Hepatocyte (in vitro differentiated cells): ENCODE measurements around the gene UXS1. TPM values are rescaled to one million over a fixed set of nuclear protein-coding genes. Genes with fewer than 3 reads are reported as not detected.

ENCODE experiments used
- DNase-seq: peaks from one replicate; pipeline ENCODE4 v3.0.0-alpha.2; 2016; ENCODE audit warnings: low spot score
- H2AFZ ChIP-seq: fragments of 200-600 bp; sonication (generic); 2 replicates; pipeline ENCODE4 v1.6.0; 2016; ENCODE audit warnings: antibody characterized with exemption, mild to moderate bottlenecking
- H3K27ac ChIP-seq: fragments of 200-600 bp; sonication (generic); 2 replicates; pipeline ENCODE4 v1.5.1; 2016; ENCODE audit warnings: mild to moderate bottlenecking
- H3K27me3 ChIP-seq: fragments of 200-600 bp; sonication (generic); 2 replicates; pipeline ENCODE4 v1.6.1; 2016
- H3K36me3 ChIP-seq: fragments of 200-600 bp; sonication (generic); replicated peaks from 2 replicates; pipeline ENCODE4 v1.5.1; 2016; ENCODE audit warnings: low read depth; ENCODE audit not compliant: insufficient read depth
- H3K4me1 ChIP-seq: fragments of 200-600 bp; sonication (generic); 2 replicates; pipeline ENCODE4 v1.5.1; 2016; ENCODE audit warnings: mild to moderate bottlenecking, moderate library complexity; ENCODE audit not compliant: insufficient read depth
- H3K4me2 ChIP-seq: fragments of 200-600 bp; sonication (generic); 2 replicates; pipeline ENCODE4 v1.6.0; 2016
- H3K4me3 ChIP-seq: fragments of 200-600 bp; sonication (generic); 2 replicates; pipeline ENCODE4 v1.5.1; 2016; ENCODE audit warnings: mild to moderate bottlenecking
- H3K79me2 ChIP-seq: fragments of 200-600 bp; sonication (generic); 2 replicates; pipeline ENCODE4 v1.6.0; 2017; ENCODE audit warnings: mild to moderate bottlenecking
- H3K9me2 ChIP-seq: fragments of 200-600 bp; sonication (generic); replicated peaks from 2 replicates; pipeline ENCODE4 v1.6.0; 2017; ENCODE audit warnings: mild to moderate bottlenecking; ENCODE audit not compliant: insufficient read depth
- H3K9me3 ChIP-seq: fragments of 200-600 bp; sonication (generic); 2 replicates; pipeline ENCODE4 v1.5.1; 2016; ENCODE audit warnings: low read depth, mild to moderate bottlenecking
- H4K20me1 ChIP-seq: fragments of 200-600 bp; sonication (generic); 2 replicates; pipeline ENCODE4 v1.6.0; 2016; ENCODE audit warnings: mild to moderate bottlenecking; ENCODE audit not compliant: insufficient read depth, poor library complexity, severe bottlenecking
- CTCF ChIP-seq: fragments of 200-600 bp; sonication (generic); IDR thresholded peaks from 2 replicates; pipeline ENCODE4 v1.5.1; 2016; ENCODE audit warnings: antibody characterized with exemption, mild to moderate bottlenecking; ENCODE audit not compliant: poor library complexity
- EZH2 ChIP-seq: fragments of 200-600 bp; sonication (generic); IDR thresholded peaks from 2 replicates; pipeline ENCODE4 v1.6.1; 2016; ENCODE audit warnings: antibody characterized with exemption, mild to moderate bottlenecking, borderline replicate concordance
- EZH2phosphoT487 ChIP-seq: fragments of 200-600 bp; sonication (generic); IDR thresholded peaks from one replicate; pipeline ENCODE4 v1.6.1; 2018; ENCODE audit warnings: antibody characterized with exemption, mild to moderate bottlenecking, low read depth, moderate library complexity; ENCODE audit not compliant: unreplicated experiment, severe bottlenecking
- WGBS: methylation state at CpG from one replicate; pipeline ENCODE4 v1.1.6; 2016; ENCODE audit warnings: low lambda C conversion rate; ENCODE audit errors: missing lambda C conversion rate; 5-methylcytosine and 5-hydroxymethylcytosine counted together
- polyA plus RNA-seq: library from polyadenylated mRNA; unstranded; fragments of >200 nt; fragmentation: Nextera tagmentation; extraction: Ambion mirVana; gene quantifications from 2 replicates; pipeline ENCODE4 v1.2.1, GENCODE V29; 2016
- total RNA-seq: library from RNA; depleted of rRNA; stranded (reverse); fragments of >200 nt; gene quantifications from 2 replicates; pipeline ENCODE4 v1.2.3, GENCODE V29; 2014

UXS1 gene
- total and polyA plus RNA-seq, 2 experiments from 2014 or later: 46.5 to 83.2 TPM

GRCh38 chr2:106140113-106140512 is 54.0 kb downstream of the UXS1 start:
- Histone ChIP-seq H3K4me3 (no peak overlapping the region), H3K9me2 (no peaks in the 10 kb centered on the region), H3K36me3 (no peaks in the 10 kb centered on the region), H3K27me3 (no peaks in the 10 kb centered on the region), H4K20me1 (no peaks in the 10 kb centered on the region), H3K4me2 (no peak overlapping the region), H3K9me3 (no peaks in the 10 kb centered on the region), H3K79me2 (peaks cover 26% of the 10 kb centered on the region), H3K27ac (peak overlapping the region; percentile 50), H3K4me1 (peaks cover 14% of the 10 kb centered on the region), H2AFZ (no peak overlapping the region)
- TF ChIP-seq EZH2phosphoT487 (no peak), CTCF (no peak), EZH2 (no peak)
- WGBS: 74% methylated on average over 6 of the region's 6 CpGs
- DNase-seq: no peak

- Histone ChIP-seq H4K20me1 (no peaks in the 10 kb centered on the region), H3K4me2 (peak overlapping the region; percentile 9), H3K4me3 (no peak overlapping the region), H3K36me3 (no peaks in the 10 kb centered on the region), H3K9me2 (no peaks in the 10 kb centered on the region), H2AFZ (no peak overlapping the region), H3K79me2 (peaks cover 26% of the 10 kb centered on the region), H3K4me1 (peaks cover 14% of the 10 kb centered on the region), H3K9me3 (no peaks in the 10 kb centered on the region), H3K27ac (peak overlapping the region; percentile 50), H3K27me3 (no peaks in the 10 kb centered on the region)
- no peak for TF ChIP-seq EZH2
- no peak for TF ChIP-seq EZH2phosphoT487
- TF ChIP-seq CTCF: no peak
- DNase-seq: no peak
- 91% methylated on average over 10 of the region's 10 CpGs for WGBS
Observed at GRCh38 chr2:106139238-106139935, 54.7 kb downstream of the UXS1 start.

- Histone ChIP-seq H3K79me2 (peaks cover 26% of the 10 kb centered on the region), H3K4me3 (no peak overlapping the region), H3K4me2 (peak overlapping the region; percentile 9), H3K4me1 (peaks cover 14% of the 10 kb centered on the region), H4K20me1 (no peaks in the 10 kb centered on the region), H3K9me3 (no peaks in the 10 kb centered on the region), H3K9me2 (no peaks in the 10 kb centered on the region), H3K27me3 (no peaks in the 10 kb centered on the region), H3K27ac (peak overlapping the region; percentile 46), H2AFZ (no peak overlapping the region), H3K36me3 (no peaks in the 10 kb centered on the region)
- no peak for DNase-seq
- 74% methylated on average over 11 of the region's 11 CpGs for WGBS
- TF ChIP-seq CTCF (no peak), EZH2phosphoT487 (no peak), EZH2 (no peak)
Observed at GRCh38 chr2:106138543-106139237, 55.4 kb downstream of the UXS1 start.
